Measurements from ENCODE around the gene TNNT2. TPM values are rescaled to one million over a fixed set of nuclear protein-coding genes. Genes with fewer than 3 reads are reported as not detected.

TNNT2 gene
- total RNA-seq, 1 donor from 2014 or later = 1.9 TPM

DNA sequence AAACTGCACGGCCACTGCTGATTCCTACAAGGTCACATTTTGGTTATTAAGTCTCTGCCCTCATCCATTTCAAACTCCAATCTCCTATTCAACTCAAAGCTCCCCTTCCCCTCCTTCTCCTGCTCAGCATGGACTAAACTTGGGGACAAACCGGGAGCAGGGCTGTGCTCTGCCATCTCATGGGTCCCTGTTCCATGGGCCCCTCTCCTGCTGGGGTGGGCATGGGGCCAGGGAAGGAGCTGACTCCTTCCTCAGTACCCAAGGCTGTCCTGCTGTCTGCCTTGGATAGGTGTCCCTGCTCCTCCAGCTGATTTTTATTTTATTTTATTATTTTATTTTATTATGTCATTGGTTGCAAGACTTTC is 27.1 kb downstream of the TNNT2 start:
- Mint-ChIP-seq H3K27me3 (peaks cover 34% of the 10 kb centered on the region), H3K36me3 (ENCODE audit: insufficient read depth) (no peaks in the 10 kb centered on the region), H3K4me1 (ENCODE audit: low read depth) (no peaks in the 10 kb centered on the region), H3K9me3 (ENCODE audit: low read depth) (no peaks in the 10 kb centered on the region), H3K27ac (no peak overlapping the region), H3K4me3 (ENCODE audit: low read depth) (no peak overlapping the region)
- DNase-seq (ENCODE audit: low spot score, unreplicated experiment) = no peak
- no peak for TF ChIP-seq CTCF (IDR thresholded peaks at IDR 0.05; ENCODE audit: unreplicated experiment)

DNA sequence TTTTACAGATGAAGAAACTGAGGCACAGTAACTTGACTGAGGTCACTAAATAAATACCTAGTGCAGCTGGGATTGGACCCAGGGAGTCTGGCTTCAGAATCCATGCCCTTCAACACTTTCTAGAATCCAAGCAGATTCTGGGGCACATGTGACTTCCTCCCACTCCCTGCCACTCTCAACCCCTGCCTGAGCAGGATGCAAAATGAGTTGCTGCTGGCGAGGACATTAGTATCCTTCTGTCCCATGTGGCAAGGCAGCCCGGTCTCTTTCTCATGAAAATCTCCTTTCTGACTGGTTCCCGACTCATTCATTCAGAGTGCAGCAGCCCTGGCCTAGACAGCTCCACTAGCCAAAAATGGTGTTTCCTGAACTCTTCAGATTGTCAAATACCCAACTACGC is 28.4 kb downstream of the TNNT2 start:
- Mint-ChIP-seq H3K27me3 (peaks cover 32% of the 10 kb centered on the region), H3K36me3 (ENCODE audit: insufficient read depth) (no peaks in the 10 kb centered on the region), H3K27ac (no peak overlapping the region), H3K4me3 (ENCODE audit: low read depth) (no peak overlapping the region), H3K9me3 (ENCODE audit: low read depth) (no peaks in the 10 kb centered on the region), H3K4me1 (ENCODE audit: low read depth) (no peaks in the 10 kb centered on the region)
- TF ChIP-seq CTCF (IDR thresholded peaks at IDR 0.05; ENCODE audit: unreplicated experiment) = no peak
- DNase-seq (ENCODE audit: low spot score, unreplicated experiment) = no peak

- H3K4me3 Mint-ChIP-seq (ENCODE audit: low read depth) = no peak overlapping the region
- no peaks in the 10 kb centered on the region for H3K9me3 Mint-ChIP-seq (ENCODE audit: low read depth)
- H3K27me3 Mint-ChIP-seq = peaks cover 29% of the 10 kb centered on the region
- peak; percentile 68 for TF ChIP-seq CTCF (IDR thresholded peaks at IDR 0.05; ENCODE audit: unreplicated experiment)
- no peak overlapping the region for H3K27ac Mint-ChIP-seq
- DNase-seq (ENCODE audit: low spot score, unreplicated experiment) = peak; percentile 26
- H3K4me1 Mint-ChIP-seq (ENCODE audit: low read depth) = no peaks in the 10 kb centered on the region
- no peaks in the 10 kb centered on the region for H3K36me3 Mint-ChIP-seq (ENCODE audit: insufficient read depth)
Observed at GRCh38 chr1:201348211-201348566, 29.3 kb downstream of the TNNT2 start.

DNA sequence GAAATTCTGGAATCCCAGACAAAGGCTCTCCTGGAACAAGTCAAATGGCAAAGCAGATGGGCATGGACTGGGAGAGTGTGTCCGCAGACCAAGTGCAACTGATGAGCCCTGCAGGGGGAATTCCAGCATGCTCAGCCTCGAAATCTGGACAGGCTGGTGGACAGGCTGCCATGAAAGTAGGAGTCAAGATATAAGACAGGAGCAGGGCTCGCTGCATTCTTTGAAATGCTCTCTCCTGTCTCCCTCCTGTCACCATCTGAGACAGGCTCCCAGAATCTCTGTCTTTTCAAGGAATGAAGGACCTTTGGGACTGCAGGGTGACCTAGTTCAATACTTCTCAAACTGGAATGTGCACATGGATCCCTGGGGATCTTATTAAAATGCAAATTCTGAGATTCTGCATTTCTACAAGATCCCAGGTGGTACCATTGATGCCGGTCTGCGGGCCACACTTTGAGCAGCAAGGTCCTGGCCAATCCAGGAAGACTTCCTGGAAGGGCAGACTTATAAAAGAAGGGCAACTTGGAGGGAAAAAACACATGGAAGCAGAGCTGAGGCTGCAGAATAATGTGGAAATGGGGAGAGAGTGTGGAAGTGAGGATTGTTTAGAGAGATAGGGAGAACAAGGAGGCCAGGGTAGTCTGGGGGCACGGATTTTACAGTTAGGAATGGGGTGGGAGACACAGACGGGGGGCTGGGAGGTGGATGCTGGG is 29.8 kb downstream of the TNNT2 start:
- Mint-ChIP-seq H3K27ac (no peak overlapping the region), H3K4me3 (ENCODE audit: low read depth) (no peak overlapping the region)
- no peak for DNase-seq (ENCODE audit: low spot score, unreplicated experiment)

GRCh38 chr1:201346987-201347386 is 30.5 kb downstream of the TNNT2 start:
- Mint-ChIP-seq H3K4me1 (ENCODE audit: low read depth) (no peaks in the 10 kb centered on the region), H3K4me3 (ENCODE audit: low read depth) (no peak overlapping the region), H3K9me3 (ENCODE audit: low read depth) (no peaks in the 10 kb centered on the region), H3K27ac (no peak overlapping the region), H3K36me3 (ENCODE audit: insufficient read depth) (no peaks in the 10 kb centered on the region), H3K27me3 (peaks cover 26% of the 10 kb centered on the region)
- TF ChIP-seq CTCF (IDR thresholded peaks at IDR 0.05; ENCODE audit: unreplicated experiment) = no peak
- no peak for DNase-seq (ENCODE audit: low spot score, unreplicated experiment)

More for the DNA sequence above, 29.8 kb downstream of the TNNT2 start:
- peaks cover 29% of the 10 kb centered on the region for H3K27me3 Mint-ChIP-seq
- H3K36me3 Mint-ChIP-seq (ENCODE audit: insufficient read depth) = no peaks in the 10 kb centered on the region
- no peaks in the 10 kb centered on the region for H3K4me1 Mint-ChIP-seq (ENCODE audit: low read depth)
- no peaks in the 10 kb centered on the region for H3K9me3 Mint-ChIP-seq (ENCODE audit: low read depth)
- TF ChIP-seq CTCF (IDR thresholded peaks at IDR 0.05; ENCODE audit: unreplicated experiment) = no peak

All from progenitor cell of endocrine pancreas (in vitro differentiated cells).